HepG2 (cell line): ENCODE data around the gene NME7. TPM values are rescaled to one million over a fixed set of nuclear protein-coding genes. Genes with fewer than 3 reads are reported as not detected.

Experiments used
- BORCS8-MEF2B ChIP-seq: sonication (generic); formaldehyde crosslinking; IDR thresholded peaks from 2 replicates; pipeline ENCODE4 v1.8.0; 2022; ENCODE audit warnings: mild to moderate bottlenecking, missing genetic modification reagents
- CSRNP1 ChIP-seq: sonication (generic); formaldehyde crosslinking; IDR thresholded peaks from 2 replicates; pipeline ENCODE4 v1.8.1; 2023; ENCODE audit warnings: mild to moderate bottlenecking, missing genetic modification reagents
- DMAP1 ChIP-seq: IDR thresholded peaks from 2 replicates; pipeline ENCODE4 v1.6.1; 2016
- FOXA1 ChIP-seq, 2 experiments: fragments of 450-650 bp in 1 of 2; sonication (generic) in 1 of 2; formaldehyde crosslinking in 1 of 2; IDR thresholded peaks; 2 replicates each; pipeline versions ENCODE4 v1.4.0 to v1.6.1; 2016 to 2020; ENCODE audit warnings: missing genetic modification reagents in 1 of 2
- HDAC1 ChIP-seq: sonication (generic); formaldehyde crosslinking; IDR thresholded peaks from 2 replicates; pipeline ENCODE4 v1.5.1; 2020; ENCODE audit warnings: mild to moderate bottlenecking, missing genetic modification reagents
- HNF4A ChIP-seq: sonication (generic); formaldehyde crosslinking; IDR thresholded peaks from 2 replicates; pipeline ENCODE4 v1.4.0; 2020; ENCODE audit warnings: missing genetic modification reagents
- HNRNPUL1 ChIP-seq: fragments of 200-400 bp; formaldehyde crosslinking; IDR thresholded peaks from 2 replicates; pipeline ENCODE4 v1.6.1; 2017; ENCODE audit warnings: low read depth, mild to moderate bottlenecking, low read length, moderate library complexity
- HOXA9 ChIP-seq: sonication (generic); formaldehyde crosslinking; IDR thresholded peaks from 2 replicates; pipeline ENCODE4 v1.8.1; 2022; ENCODE audit warnings: missing genetic modification reagents, mild to moderate bottlenecking, moderate library complexity, borderline replicate concordance
- ISX ChIP-seq: sonication (generic); formaldehyde crosslinking; conservative IDR thresholded peaks from 2 replicates; pipeline ENCODE4 v1.5.0; 2020; ENCODE audit warnings: missing genetic modification reagents
- ONECUT2 ChIP-seq: sonication (generic); formaldehyde crosslinking; IDR thresholded peaks from 2 replicates; pipeline ENCODE4 v1.4.0; 2020; ENCODE audit warnings: missing genetic modification reagents
- PAF1 ChIP-seq: IDR thresholded peaks from 2 replicates; pipeline ENCODE4 v1.6.1; 2016; ENCODE audit warnings: missing genetic modification reagents, missing compliant biosample characterization
- RBFOX2 ChIP-seq: fragments of 200-400 bp; formaldehyde crosslinking; IDR thresholded peaks from 2 replicates; pipeline ENCODE4 v1.6.1; 2017; ENCODE audit warnings: low read depth, mild to moderate bottlenecking, low read length
- RFXAP ChIP-seq: sonication (generic); formaldehyde crosslinking; IDR thresholded peaks from 2 replicates; pipeline ENCODE4 v1.4.0; 2020; ENCODE audit warnings: missing genetic modification reagents, borderline replicate concordance
- SAFB2 ChIP-seq: sonication (generic); formaldehyde crosslinking; IDR thresholded peaks from 2 replicates; pipeline ENCODE4 v1.5.1; 2020; ENCODE audit warnings: missing genetic modification reagents, low read depth, mild to moderate bottlenecking, borderline replicate concordance
- ZMYM4 ChIP-seq: sonication (generic); formaldehyde crosslinking; IDR thresholded peaks from 2 replicates; pipeline ENCODE4 v1.8.1; 2023; ENCODE audit warnings: mild to moderate bottlenecking, missing genetic modification reagents
- ZNF207 ChIP-seq: fragments of 450-650 bp; IDR thresholded peaks from 2 replicates; pipeline ENCODE4 v1.6.1; 2016; ENCODE audit warnings: antibody characterized with exemption, borderline replicate concordance
- ZNF230 ChIP-seq: sonication (generic); formaldehyde crosslinking; IDR thresholded peaks from 2 replicates; pipeline ENCODE4 v1.4.0; 2020; ENCODE audit warnings: mild to moderate bottlenecking, missing genetic modification reagents
- ZNF317 ChIP-seq: sonication (generic); formaldehyde crosslinking; IDR thresholded peaks from 2 replicates; pipeline ENCODE4 v1.5.0; 2020; ENCODE audit warnings: mild to moderate bottlenecking, missing genetic modification reagents
- ZNF432 ChIP-seq: sonication (generic); formaldehyde crosslinking; IDR thresholded peaks from 2 replicates; pipeline ENCODE4 v1.5.0; 2020; ENCODE audit warnings: missing genetic modification reagents, mild to moderate bottlenecking, borderline replicate concordance
- ZNF446 ChIP-seq: sonication (generic); formaldehyde crosslinking; IDR thresholded peaks from 2 replicates; pipeline ENCODE4 v1.5.0; 2020; ENCODE audit warnings: mild to moderate bottlenecking, missing genetic modification reagents
- ZNF614 ChIP-seq: IDR thresholded peaks from 2 replicates; pipeline ENCODE4 v1.6.1; 2018; ENCODE audit warnings: missing biosample characterization, missing genetic modification reagents, inconsistent platforms, borderline replicate concordance
- ZXDC ChIP-seq: sonication (generic); formaldehyde crosslinking; IDR thresholded peaks from 2 replicates; pipeline ENCODE4 v1.5.0; 2020; ENCODE audit warnings: mild to moderate bottlenecking, missing genetic modification reagents
- polyA plus RNA-seq, 8 experiments: library from polyadenylated mRNA; depleted of rRNA in 3 of 8; stranded (reverse) in 7 of 8; unstranded in 1 of 8; fragments of >200 nt; fragmentation: Illumina TruSeq in 4 of 8; extraction: Trizol in 4 of 8; gene quantifications; 2 replicates each; pipeline versions ENCODE4 v1.2.1 to v1.2.3, GENCODE V29; 2011 to 2016; ENCODE audit warnings: low read depth in 4 of 8, missing spikeins in 1 of 8, mixed read lengths in 1 of 8; ENCODE audit not compliant: insufficient read depth in 1 of 8
- total RNA-seq, 5 experiments: library from RNA; depleted of rRNA; stranded (reverse); fragments of >200 nt; fragmentation: Illumina TruSeq; extraction: Trizol; gene quantifications; 2 replicates each; pipeline ENCODE4 v1.2.3, GENCODE V29; 2016; ENCODE audit warnings: low read depth in 1 of 5
- TF ChIP-seq, protein P1 (sequence below): IDR thresholded peaks from 2 replicates; pipeline ENCODE4 v1.6.1; 2016; ENCODE audit warnings: missing compliant biosample characterization, missing genetic modification reagents, borderline replicate concordance
- TF ChIP-seq, protein P2 (sequence below): sonication (generic); formaldehyde crosslinking; IDR thresholded peaks from 2 replicates; pipeline ENCODE4 v1.8.0; 2022; ENCODE audit warnings: mild to moderate bottlenecking, missing genetic modification reagents, borderline replicate concordance

The NME7 gene
- total and polyA plus RNA-seq, 2 of the 13 experiments (the other 11 are each of a cell fraction or from before 2014, with no cell fraction given), result 9.4 to 22.5 TPM

DNA sequence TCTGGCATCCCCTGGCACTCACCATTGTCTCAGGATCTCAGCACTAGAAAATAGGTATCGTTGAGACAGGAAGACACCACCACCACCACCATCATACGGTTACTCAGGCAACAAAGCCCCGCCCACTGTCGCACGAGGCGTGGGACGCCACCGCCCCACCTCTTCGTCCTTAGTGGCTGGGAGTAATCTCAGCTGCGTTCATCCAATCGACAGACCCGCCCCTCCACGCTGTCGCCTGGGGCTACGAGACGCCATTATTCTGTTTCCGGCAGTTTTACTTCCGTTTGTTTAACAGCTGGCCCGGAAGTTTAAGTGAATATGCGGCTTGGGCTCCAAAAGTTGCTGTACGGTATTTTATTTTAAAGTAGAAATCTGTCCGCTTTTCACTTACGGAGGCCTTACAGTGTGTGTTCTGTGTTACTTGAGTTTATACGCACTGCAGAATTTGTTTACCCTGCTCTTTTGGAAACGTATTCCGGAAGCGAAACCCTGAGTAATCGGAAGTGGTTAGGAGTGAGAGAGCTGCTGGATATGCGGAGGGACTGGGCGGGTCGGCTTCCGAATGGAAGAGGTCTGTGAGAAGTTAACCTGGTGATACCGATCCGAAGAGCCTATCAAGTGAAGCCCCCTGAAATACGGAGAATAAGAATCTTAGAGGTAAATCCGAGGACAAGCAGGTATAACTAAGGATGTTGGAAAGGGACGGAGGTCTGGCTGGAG, at the start of gene NME7, which contains the start of gene BLZF1 (continued):
- TF ChIP-seq HNF4A (CRISPR knock-in tag) (no peak), ZNF230 (CRISPR knock-in tag) (peak; percentile 45; the same call in 1 of the 2 replicates), ZNF207 (no peak), ONECUT2 (CRISPR knock-in tag) (no peak), RBFOX2 (no peak), ZXDC (no peak), ZMYM4 (peak; percentile 69), HNRNPUL1 (no peak), HDAC1 (CRISPR knock-in tag) (peak; percentile 78), ISX (CRISPR knock-in tag) (no peak), DMAP1 (peak; percentile 52; the same call in 1 of the 2 replicates), SAFB2 (CRISPR knock-in tag) (no peak), RFXAP (peak; percentile 31; the same call in 1 of the 2 replicates), ZNF614 (peak; percentile 16; the same call in 1 of the 2 replicates), PAF1 (CRISPR knock-in tag) (no peak), CSRNP1 (CRISPR knock-in tag) (no peak), ZNF446 (no peak), ZNF317 (CRISPR knock-in tag) (no peak), BORCS8-MEF2B (CRISPR knock-in tag) (no peak), FOXA1 (IDR thresholded peaks at IDR 0.05) (no peak), FOXA1 (CRISPR knock-in tag; IDR thresholded peaks at IDR 0.05) (no peak; the same call in 1 of the 2 replicates), HOXA9 (CRISPR knock-in tag) (no peak), ZNF432 (CRISPR knock-in tag) (no peak)
- TF ChIP-seq, protein P1, sequence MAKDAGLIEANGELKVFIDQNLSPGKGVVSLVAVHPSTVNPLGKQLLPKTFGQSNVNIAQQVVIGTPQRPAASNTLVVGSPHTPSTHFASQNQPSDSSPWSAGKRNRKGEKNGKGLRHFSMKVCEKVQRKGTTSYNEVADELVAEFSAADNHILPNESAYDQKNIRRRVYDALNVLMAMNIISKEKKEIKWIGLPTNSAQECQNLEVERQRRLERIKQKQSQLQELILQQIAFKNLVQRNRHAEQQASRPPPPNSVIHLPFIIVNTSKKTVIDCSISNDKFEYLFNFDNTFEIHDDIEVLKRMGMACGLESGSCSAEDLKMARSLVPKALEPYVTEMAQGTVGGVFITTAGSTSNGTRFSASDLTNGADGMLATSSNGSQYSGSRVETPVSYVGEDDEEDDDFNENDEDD, result no peak
- TF ChIP-seq, protein P2, sequence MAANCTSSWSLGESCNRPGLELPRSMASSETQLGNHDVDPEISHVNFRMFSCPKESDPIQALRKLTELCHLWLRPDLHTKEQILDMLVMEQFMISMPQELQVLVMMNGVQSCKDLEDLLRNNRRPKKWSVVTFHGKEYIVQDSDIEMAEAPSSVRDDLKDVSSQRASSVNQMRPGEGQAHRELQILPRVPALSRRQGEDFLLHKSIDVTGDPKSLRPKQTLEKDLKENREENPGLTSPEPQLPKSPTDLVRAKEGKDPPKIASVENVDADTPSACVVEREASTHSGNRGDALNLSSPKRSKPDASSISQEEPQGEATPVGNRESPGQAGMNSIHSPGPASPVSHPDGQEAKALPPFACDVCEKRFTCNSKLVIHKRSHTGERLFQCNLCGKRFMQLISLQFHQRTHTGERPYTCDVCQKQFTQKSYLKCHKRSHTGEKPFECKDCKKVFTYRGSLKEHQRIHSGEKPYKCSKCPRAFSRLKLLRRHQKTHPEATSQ (CRISPR knock-in tag), result no peak
